IMR-90 (cell line): ENCODE data around the gene SLC16A7. TPM values are rescaled to one million over a fixed set of nuclear protein-coding genes. Genes with fewer than 3 reads are reported as not detected.

Experiments used
- ATAC-seq: fragments of 200-7000 bp; cut with Tn5 transposase; 2 replicates; pipeline ENCODE4 v1.9.1; 2020; ENCODE audit warnings: low read depth, mild to moderate bottlenecking, moderate library complexity
- BruUV-seq: library from RNA; stranded (reverse); fragments of 400-500 nt; replicated peaks from 2 replicates; lab custom pipeline; 2021; lab: Mats Ljungman, UMichigan
- CTCF ChIA-PET: fragments of 300-600 bp; formaldehyde crosslinking; extraction: SDS; loops from one replicate; lab custom pipeline; 2021; ENCODE audit warnings: antibody characterized with exemption; lab: Yijun Ruan, JAX
- POLR2A ChIA-PET: fragments of 300-600 bp; sonication (Branson Sonifier 250); formaldehyde crosslinking; loops from one replicate; lab custom pipeline; 2022; ENCODE audit warnings: antibody characterized with exemption; ENCODE audit not compliant: unreplicated experiment; lab: Charles Lee
- DNase-seq: peaks from one replicate; pipeline ENCODE4 v3.0.0; 2013
- H2AFZ ChIP-seq: replicated peaks from 2 replicates; pipeline ENCODE3; 2013; ENCODE audit warnings: low read length, mild to moderate bottlenecking; ENCODE audit not compliant: poor library complexity
- H2AK5ac ChIP-seq: 2 replicates; pipeline ENCODE4 v1.6.1; 2013; ENCODE audit warnings: low read depth, low read length, inconsistent platforms
- H2AK9ac ChIP-seq: replicated peaks from 2 replicates; pipeline ENCODE3; 2013; ENCODE audit warnings: mild to moderate bottlenecking, low read depth, low read length, moderate library complexity; ENCODE audit not compliant: poor library complexity
- H2BK120ac ChIP-seq: 2 replicates; pipeline ENCODE4 v1.6.1; 2013; ENCODE audit warnings: low read depth, low read length, inconsistent platforms
- H2BK15ac ChIP-seq: 3 replicates; pipeline ENCODE4 v1.6.1; 2013; ENCODE audit warnings: low read depth, low read length, inconsistent platforms
- H2BK20ac ChIP-seq: 2 replicates; pipeline ENCODE4 v1.6.1; 2013; ENCODE audit warnings: low read depth, mild to moderate bottlenecking, inconsistent platforms, low read length, moderate library complexity
- H2BK5ac ChIP-seq: 2 replicates; pipeline ENCODE4 v1.6.1; 2013; ENCODE audit warnings: mild to moderate bottlenecking, low read depth, low read length, inconsistent platforms; ENCODE audit not compliant: poor library complexity, severe bottlenecking
- H3K14ac ChIP-seq: replicated peaks from 2 replicates; pipeline ENCODE4 v1.6.1; 2013; ENCODE audit warnings: low read depth, low read length, inconsistent platforms
- H3K18ac ChIP-seq: 2 replicates; pipeline ENCODE4 v1.6.1; 2013; ENCODE audit warnings: low read depth, low read length, control low read depth
- H3K23ac ChIP-seq: 2 replicates; pipeline ENCODE4 v1.6.1; 2013; ENCODE audit warnings: low read depth, low read length, inconsistent platforms
- H3K27ac ChIP-seq: 2 replicates; pipeline ENCODE4 v1.5.1; 2013; ENCODE audit warnings: mild to moderate bottlenecking, control low read depth, low read length; ENCODE audit not compliant: insufficient read depth
- H3K27me3 ChIP-seq: 2 replicates; pipeline ENCODE4 v1.6.1; 2013; ENCODE audit warnings: low read length; ENCODE audit not compliant: control insufficient read depth, insufficient read depth
- H3K36me3 ChIP-seq: 2 replicates; pipeline ENCODE4 v1.6.1; 2013; ENCODE audit warnings: low read length, mixed read lengths; ENCODE audit not compliant: control insufficient read depth, insufficient read depth
- H3K4ac ChIP-seq: 2 replicates; pipeline ENCODE4 v1.6.1; 2013; ENCODE audit warnings: low read depth, low read length, inconsistent platforms
- H3K4me1 ChIP-seq: 2 replicates; pipeline ENCODE4 v1.6.1; 2013; ENCODE audit warnings: low read length, mixed read lengths; ENCODE audit not compliant: control insufficient read depth, insufficient read depth
- H3K4me2 ChIP-seq: 2 replicates; pipeline ENCODE4 v1.6.1; 2013; ENCODE audit warnings: low read depth, mild to moderate bottlenecking, control low read depth, low read length, moderate library complexity
- H3K4me3 ChIP-seq: 2 replicates; pipeline ENCODE4 v1.5.1; 2013; ENCODE audit warnings: low read depth, mild to moderate bottlenecking, control low read depth, low read length, moderate library complexity; ENCODE audit not compliant: insufficient read depth
- H3K56ac ChIP-seq: 2 replicates; pipeline ENCODE4 v1.6.1; 2013; ENCODE audit warnings: low read length, inconsistent platforms; ENCODE audit not compliant: insufficient read depth; ENCODE audit errors: extremely low read depth
- H3K79me1 ChIP-seq, 2 experiments: 2 replicates each; pipeline ENCODE4 v1.6.1; 2013; ENCODE audit warnings: low read length in 2 of 2, inconsistent platforms in 1 of 2, low read depth in 1 of 2
- H3K9ac ChIP-seq: 2 replicates; pipeline ENCODE4 v1.6.1; 2013; ENCODE audit warnings: low read depth, low read length, control low read depth
- H3K9me1 ChIP-seq: 2 replicates; pipeline ENCODE4 v1.6.1; 2013; ENCODE audit warnings: low read length, inconsistent platforms; ENCODE audit not compliant: insufficient read depth
- H3K9me3 ChIP-seq: 2 replicates; pipeline ENCODE4 v1.6.1; 2013; ENCODE audit warnings: low read length; ENCODE audit not compliant: control insufficient read depth, insufficient read depth
- H4K20me1 ChIP-seq: 2 replicates; pipeline ENCODE4 v1.6.1; 2013; ENCODE audit warnings: low read length, inconsistent platforms; ENCODE audit not compliant: insufficient read depth
- H4K5ac ChIP-seq: 2 replicates; pipeline ENCODE4 v1.6.1; 2013; ENCODE audit warnings: mild to moderate bottlenecking, low read depth, low read length, control low read depth
- H4K8ac ChIP-seq, 2 experiments: 2 replicates each; pipeline ENCODE4 v1.6.1; 2013; ENCODE audit warnings: low read depth in 2 of 2, low read length in 2 of 2, control low read depth in 1 of 2, inconsistent platforms in 1 of 2
- H4K91ac ChIP-seq: 2 replicates; pipeline ENCODE4 v1.6.1; 2013; ENCODE audit warnings: low read depth, low read length, inconsistent platforms; ENCODE audit not compliant: insufficient read depth
- CEBPB ChIP-seq: IDR thresholded peaks from 2 replicates; pipeline ENCODE4 v1.6.1; 2012; ENCODE audit warnings: low read depth, low read length, improper control_type of control experiment
- MAZ ChIP-seq: IDR thresholded peaks from 2 replicates; pipeline ENCODE4 v1.6.1; 2012; ENCODE audit warnings: low read depth, mild to moderate bottlenecking, low read length, improper control_type of control experiment, moderate library complexity, borderline replicate concordance
- MXI1 ChIP-seq: IDR thresholded peaks from 2 replicates; pipeline ENCODE4 v1.6.1; 2012; ENCODE audit warnings: low read depth, mild to moderate bottlenecking, low read length, moderate library complexity, borderline replicate concordance
- NFE2L2 ChIP-seq: fragments of 150-350 bp; IDR thresholded peaks from 2 replicates; pipeline ENCODE4 v1.6.1; 2016; ENCODE audit warnings: low read depth, mild to moderate bottlenecking, low read length
- RAD21 ChIP-seq: IDR thresholded peaks from 2 replicates; pipeline ENCODE4 v1.6.1; 2012; ENCODE audit warnings: low read length, improper control_type of control experiment
- RCOR1 ChIP-seq: IDR thresholded peaks from 2 replicates; pipeline ENCODE4 v1.6.1; 2012; ENCODE audit warnings: mild to moderate bottlenecking, low read length, improper control_type of control experiment; ENCODE audit not compliant: insufficient replicate concordance
- RFX5 ChIP-seq: IDR thresholded peaks from 2 replicates; pipeline ENCODE4 v1.8.0; 2012; ENCODE audit warnings: low read depth, mild to moderate bottlenecking, low read length, moderate library complexity
- WGBS, 2 experiments: methylation state at CpG; one replicate each; pipeline versions ENCODE4 v1.1.5 to v1.1.7; 2013; ENCODE audit warnings: missing lambda C conversion rate in 2 of 2; ENCODE audit not compliant: insufficient read length in 1 of 2; ENCODE audit errors: extremely low coverage in 2 of 2; 5-methylcytosine and 5-hydroxymethylcytosine counted together
- dilution Hi-C: fragments of 300-500 bp; cut with HindIII; formaldehyde crosslinking; loops from one replicate; pipeline ENCODE4 v1.14.3; 2018; ENCODE audit warnings: low sequenced_read_pairs; ENCODE audit not compliant: unreplicated experiment
- in situ Hi-C: fragments of 300-500 bp; cut with MboI; formaldehyde crosslinking; loops from 3 replicates; pipeline ENCODE4 v1.14.3; 2019; ENCODE audit warnings: low sequenced_read_pairs, inconsistent platforms, mixed read lengths
- intact Hi-C: fragments of 100-400 bp; cut with micrococcal nuclease; formaldehyde crosslinking; loops from 2 replicates; pipeline ENCODE4 v1.10.0; 2022
- polyA plus RNA-seq, 3 experiments: library from polyadenylated mRNA; depleted of rRNA; stranded (reverse); fragments of >200 nt; gene quantifications; 2 replicates each; pipeline ENCODE4 v1.2.3, GENCODE V29; 2012; ENCODE audit warnings: low replicate concordance in 1 of 3
- total RNA-seq: library from RNA; depleted of rRNA; stranded (reverse); fragments of >200 nt; gene quantifications from 2 replicates; pipeline ENCODE4 v1.2.3, GENCODE V29; 2012

Gene SLC16A7
- total and polyA plus RNA-seq, 2 of the 4 experiments (the other 2 are of a cell fraction): 2.6 to 21.5 TPM

- Histone ChIP-seq H2AFZ (no peak overlapping the region), H3K9me1 (no peaks in the 10 kb centered on the region; the same call in 1 of the 2 replicates), H2BK5ac (peak overlapping the region; percentile 1), H3K4ac (no peak overlapping the region), H2BK120ac (0 out of 2 replicates have a peak overlapping the region, but pooled peaks have one; percentile 1), H4K5ac (no peak overlapping the region), H3K9me3 (no peaks in the 10 kb centered on the region), H3K27me3 (no peaks in the 10 kb centered on the region), H3K9ac (no peak overlapping the region), H3K56ac (no peak overlapping the region), H2AK9ac (no peak overlapping the region), H2BK20ac (peak overlapping the region; percentile 20; the same call in 1 of the 2 replicates), H4K91ac (no peak overlapping the region), H3K27ac (no peak overlapping the region), H4K8ac (no peak overlapping the region), H2BK15ac (no peak overlapping the region), H3K14ac (peak overlapping the region; percentile 55; the same call in 1 of the 2 replicates), H3K18ac (peak overlapping the region; percentile 17; the same call in 1 of the 2 replicates), H3K4me2 (peak overlapping the region; percentile 62), H3K79me1 (no peaks in the 10 kb centered on the region), H3K4me3 (no peak overlapping the region; the same call in 1 of the 2 replicates), H2AK5ac (no peak overlapping the region), H3K4me1 (no peaks in the 10 kb centered on the region; the same call in 1 of the 2 replicates), H4K20me1 (no peaks in the 10 kb centered on the region), H3K36me3 (no peaks in the 10 kb centered on the region), H3K23ac (no peak overlapping the region)
- POLR2A ChIA-PET: interaction anchor here (1.3 kb wide), 1 partner anchor 208 kb away, joined by 3 read pairs; the partner anchor contains the start of gene SLC16A7
- intact Hi-C loops (loop anchor here (10.0 kb wide), 1 partner anchor 1809 kb away; no protein-coding TSS in a partner anchor), dilution Hi-C loops (no loop called here), in situ Hi-C loops (loop anchor here (25.0 kb wide), 1 partner anchor 391 kb away; no protein-coding TSS in a partner anchor)
- BruUV-seq: no TSS peak
- TF ChIP-seq RAD21 (no peak), RFX5 (no peak), RCOR1 (no peak), MXI1 (no peak), NFE2L2 (no peak), CEBPB (no peak), MAZ (no peak)
- DNase-seq (peak; percentile 40), ATAC-seq (peak; percentile 76)
- CTCF ChIA-PET: interaction anchor here (0.8 kb wide), 1 partner anchor 401 kb away, joined by 3 read pairs; no protein-coding TSS in a partner anchor
- no CpG with 5 or more reads among the region's 1 CpG for WGBS, 2 experiments
Observed at GRCh38 chr12:59803735-59804134, 207.9 kb downstream of the SLC16A7 start.
